ENCODE measurements around the gene DNAJC13. TPM values are rescaled to one million over a fixed set of nuclear protein-coding genes. Genes with fewer than 3 reads are reported as not detected.
"Not testable (repeated sequence)": the region's sequence is repeated elsewhere in the genome, so short reads cannot be mapped to it uniquely, and the experiment has no call there.

DNAJC13 gene
- total RNA-seq, 2 experiments from 2014 or later: 31.4 to 32.1 TPM

DNA sequence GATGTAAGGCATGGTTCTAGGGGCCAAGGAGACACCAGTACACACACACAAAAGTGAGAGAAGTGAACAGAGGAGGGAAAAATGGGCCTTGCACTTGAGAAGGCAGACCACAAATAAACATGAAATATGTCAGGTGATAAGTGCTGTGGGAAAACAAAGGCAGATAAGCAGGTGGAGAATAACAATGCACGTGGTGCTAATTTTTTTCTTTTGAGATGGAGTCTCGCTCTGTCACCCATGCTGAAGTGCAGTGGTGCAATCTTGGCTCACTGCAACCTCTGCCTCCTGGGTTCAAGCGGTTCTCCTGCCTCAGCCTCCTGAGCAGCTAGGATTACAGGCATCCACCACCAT, 138.7 kb downstream of the DNAJC13 start:
- H3K36me3 Mint-ChIP-seq: peaks cover 15% of the 10 kb centered on the region
- not testable (repeated sequence) for DNase-seq, H3K4me1 Mint-ChIP-seq, H3K9me3 Mint-ChIP-seq, H3K27me3 Mint-ChIP-seq, H3K27ac Mint-ChIP-seq, H3K4me3 Mint-ChIP-seq

DNA sequence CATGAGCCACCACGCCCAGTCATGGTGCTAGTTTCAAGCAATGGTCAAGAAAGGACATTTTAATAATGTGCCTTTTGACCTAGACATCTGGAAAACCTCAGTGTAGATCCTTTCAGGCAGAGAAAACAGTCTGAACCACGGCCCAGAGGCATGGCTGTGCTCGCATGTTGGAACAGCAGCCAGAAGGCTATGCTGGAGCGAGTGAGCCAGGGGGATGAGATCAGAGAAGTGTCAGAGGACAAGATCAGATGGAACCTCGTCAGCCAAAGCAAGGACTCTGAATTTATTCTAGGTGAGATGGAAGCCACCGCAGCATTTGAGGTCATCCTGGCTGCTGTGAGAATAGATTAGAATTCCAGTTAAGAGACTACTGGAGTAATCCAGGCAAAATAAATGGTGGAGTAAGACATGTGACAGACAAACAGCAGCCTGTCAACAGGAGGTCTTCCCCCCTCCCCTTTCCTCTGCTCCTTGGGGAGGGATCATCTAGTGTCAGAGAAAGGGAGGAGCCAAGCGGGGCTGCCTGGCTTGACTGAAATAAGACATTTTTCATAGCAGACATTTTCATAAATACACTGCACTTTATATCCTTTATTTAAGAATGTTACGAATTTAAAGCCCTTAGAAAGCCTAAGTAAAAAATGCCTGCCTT, 139.3 kb downstream of the DNAJC13 start:
- Mint-ChIP-seq H3K4me1 (peaks cover 4% of the 10 kb centered on the region), H3K36me3 (peaks cover 14% of the 10 kb centered on the region), H3K27me3 (no peaks in the 10 kb centered on the region), H3K27ac (no peak overlapping the region), H3K9me3 (no peaks in the 10 kb centered on the region), H3K4me3 (no peak overlapping the region)
- DNase-seq: no peak

DNA sequence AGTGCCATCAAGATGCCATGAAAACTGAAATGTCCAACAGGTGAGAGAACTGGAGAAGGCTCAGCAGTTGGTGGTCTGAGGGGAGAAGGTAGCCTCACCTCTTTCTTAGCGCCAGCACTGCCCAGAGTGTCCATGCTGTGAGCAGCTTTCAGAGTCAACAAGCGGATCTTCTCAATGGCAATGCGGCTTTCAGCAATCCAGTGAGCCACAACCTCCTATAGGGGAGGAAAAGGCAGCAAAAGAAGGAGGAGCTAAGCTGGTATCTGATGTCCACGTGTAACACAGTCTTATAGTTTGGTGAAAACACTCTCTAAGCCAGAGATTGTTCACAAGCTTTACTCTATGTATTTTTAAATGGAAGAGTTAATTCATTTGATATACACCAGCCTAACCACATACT, 143.7 kb downstream of the DNAJC13 start:
- Mint-ChIP-seq H3K9me3 (no peaks in the 10 kb centered on the region), H3K4me1 (no peaks in the 10 kb centered on the region), H3K4me3 (no peak overlapping the region), H3K27me3 (no peaks in the 10 kb centered on the region), H3K36me3 (peaks cover 33% of the 10 kb centered on the region), H3K27ac (no peak overlapping the region)
- DNase-seq: no peak

GRCh38 chr3:132563420-132564069, 146.2 kb downstream of the DNAJC13 start:
- H3K4me1 Mint-ChIP-seq: peaks cover 2% of the 10 kb centered on the region
- H3K36me3 Mint-ChIP-seq: peaks cover 35% of the 10 kb centered on the region
- no peak overlapping the region for H3K27ac Mint-ChIP-seq
- no peak overlapping the region for H3K4me3 Mint-ChIP-seq
- no peak for DNase-seq
- no peaks in the 10 kb centered on the region for H3K27me3 Mint-ChIP-seq
- H3K9me3 Mint-ChIP-seq: no peaks in the 10 kb centered on the region

GRCh38 chr3:132564070-132564465, 146.8 kb downstream of the DNAJC13 start:
- Mint-ChIP-seq H3K27ac (no peak overlapping the region), H3K4me3 (no peak overlapping the region), H3K9me3 (no peaks in the 10 kb centered on the region), H3K4me1 (peaks cover 7% of the 10 kb centered on the region), H3K27me3 (no peaks in the 10 kb centered on the region), H3K36me3 (peaks cover 34% of the 10 kb centered on the region)
- DNase-seq: no peak

GRCh38 chr3:132568422-132568821, 151.1 kb downstream of the DNAJC13 start:
- Mint-ChIP-seq H3K9me3 (peaks cover 2% of the 10 kb centered on the region), H3K4me1 (peaks cover 16% of the 10 kb centered on the region), H3K4me3 (no peak overlapping the region), H3K27ac (peak overlapping the region; percentile 32), H3K36me3 (peaks cover 41% of the 10 kb centered on the region), H3K27me3 (no peaks in the 10 kb centered on the region)
- DNase-seq: no peak

DNA sequence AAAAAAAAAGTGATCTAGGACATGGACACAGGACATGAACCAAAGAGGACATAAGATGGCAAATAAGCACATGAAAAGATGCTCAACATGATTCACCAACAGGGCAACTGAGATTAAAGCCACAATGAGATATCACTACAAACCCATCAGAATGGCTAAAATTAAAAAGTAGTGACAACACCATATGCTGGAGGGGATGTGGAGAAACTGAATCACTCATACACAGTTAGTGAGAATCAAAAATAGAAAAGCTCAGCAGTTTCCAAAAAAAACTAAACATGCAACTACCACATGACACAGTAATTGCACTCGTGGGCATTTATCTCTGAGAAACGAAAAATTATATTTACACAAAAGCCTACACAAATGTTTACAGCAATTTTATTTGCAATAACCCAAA, 151.9 kb downstream of the DNAJC13 start:
- no peak overlapping the region for H3K4me3 Mint-ChIP-seq
- peak overlapping the region; percentile 47 for H3K27ac Mint-ChIP-seq
- peaks cover 16% of the 10 kb centered on the region for H3K4me1 Mint-ChIP-seq
- H3K36me3 Mint-ChIP-seq: peaks cover 44% of the 10 kb centered on the region
- H3K27me3 Mint-ChIP-seq: no peaks in the 10 kb centered on the region
- H3K9me3 Mint-ChIP-seq: peaks cover 2% of the 10 kb centered on the region
- no peak for DNase-seq

GRCh38 chr3:132569580-132569979, 152.3 kb downstream of the DNAJC13 start:
- H3K36me3 Mint-ChIP-seq: peaks cover 40% of the 10 kb centered on the region
- no peak overlapping the region for H3K4me3 Mint-ChIP-seq
- peaks cover 16% of the 10 kb centered on the region for H3K4me1 Mint-ChIP-seq
- no peaks in the 10 kb centered on the region for H3K27me3 Mint-ChIP-seq
- peaks cover 2% of the 10 kb centered on the region for H3K9me3 Mint-ChIP-seq
- H3K27ac Mint-ChIP-seq: peak overlapping the region; percentile 73
- DNase-seq: no peak

GRCh38 chr3:132570016-132570415, 152.7 kb downstream of the DNAJC13 start:
- Mint-ChIP-seq H3K4me1 (peaks cover 16% of the 10 kb centered on the region), H3K36me3 (peaks cover 38% of the 10 kb centered on the region), H3K4me3 (no peak overlapping the region), H3K27me3 (no peaks in the 10 kb centered on the region), H3K27ac (no peak overlapping the region), H3K9me3 (peaks cover 2% of the 10 kb centered on the region)
- no peak for DNase-seq

DNA sequence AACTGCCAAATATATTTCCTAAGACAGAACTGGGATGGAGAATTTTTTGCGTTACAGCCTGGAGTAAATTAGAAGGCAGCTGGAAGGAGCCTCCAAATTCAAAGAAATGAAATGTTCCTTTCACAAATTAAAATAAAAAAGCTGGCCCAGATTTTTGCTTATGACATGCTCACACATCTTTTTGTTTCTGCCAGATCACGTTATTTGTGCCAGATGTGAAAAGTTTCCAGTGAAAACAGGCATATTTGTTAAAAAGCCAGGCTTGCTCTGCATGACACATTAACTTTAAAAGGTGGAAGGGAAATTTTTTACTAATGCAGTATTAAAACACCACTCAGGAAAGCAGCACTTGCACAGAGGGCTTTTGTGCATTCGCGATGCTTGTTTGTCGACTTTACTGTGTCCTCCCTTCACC, 156.5 kb downstream of the DNAJC13 start:
- Mint-ChIP-seq H3K27ac (no peak overlapping the region), H3K4me3 (no peak overlapping the region), H3K4me1 (peaks cover 12% of the 10 kb centered on the region), H3K27me3 (no peaks in the 10 kb centered on the region), H3K9me3 (peaks cover 2% of the 10 kb centered on the region), H3K36me3 (peaks cover 39% of the 10 kb centered on the region)
- DNase-seq: no peak

DNA sequence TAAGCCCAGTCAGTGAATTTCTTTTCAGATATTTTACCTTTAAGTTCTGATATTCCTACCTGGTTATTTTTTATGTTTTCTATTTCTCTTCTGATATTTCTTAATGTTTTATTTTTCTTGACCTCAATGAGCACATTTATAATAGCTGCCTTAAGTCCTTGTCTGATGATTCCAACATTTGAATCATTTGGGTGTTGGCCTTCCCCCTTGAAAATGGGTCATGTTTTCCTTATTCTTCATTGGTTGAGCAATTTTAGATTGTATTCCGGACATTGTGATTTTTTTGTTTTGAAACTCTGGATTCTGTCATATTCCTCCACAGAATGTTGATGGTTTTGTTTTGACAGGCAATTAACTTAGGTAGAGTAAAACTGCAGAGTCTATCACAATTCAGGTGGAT, 170.1 kb downstream of the DNAJC13 start:
- no peak for DNase-seq
- no peak overlapping the region for H3K4me3 Mint-ChIP-seq
- peaks cover 42% of the 10 kb centered on the region for H3K36me3 Mint-ChIP-seq
- no peaks in the 10 kb centered on the region for H3K27me3 Mint-ChIP-seq
- no peak overlapping the region for H3K27ac Mint-ChIP-seq
- H3K4me1 Mint-ChIP-seq: no peaks in the 10 kb centered on the region
- H3K9me3 Mint-ChIP-seq: peaks cover 10% of the 10 kb centered on the region

Other genes starting within 250 kb of the DNAJC13 start
- not detected for gene ACP3, start 100.1 kb upstream of the DNAJC13 start, total RNA-seq
- gene ACKR4, start 179.8 kb downstream of the DNAJC13 start, total RNA-seq: under 1 TPM; 0.10 to 0.18 TPM
- 10 to 100 TPM; 11.3 to 12.4 TPM for gene ACAD11, start 242.3 kb downstream of the DNAJC13 start, total RNA-seq
- gene UBA5, start 242.8 kb downstream of the DNAJC13 start, total RNA-seq: 10 to 100 TPM; 68.9 to 77.6 TPM

Measured in activated naive CD8-positive, alpha-beta T cell treated with anti-CD3 and anti-CD28 coated beads for 36 hours (primary cell).